HepG2 (cell line): Measurements from ENCODE around the gene BRMS1. TPM values are rescaled to one million over a fixed set of nuclear protein-coding genes. Genes with fewer than 3 reads are reported as not detected.

Experiments
- ATF3 ChIP-seq: sonication (generic); formaldehyde crosslinking; IDR thresholded peaks from 2 replicates; pipeline ENCODE4 v1.4.0; 2020; ENCODE audit warnings: missing genetic modification reagents
- CEBPZ ChIP-seq: IDR thresholded peaks from 2 replicates; pipeline ENCODE4 v1.6.1; 2012; ENCODE audit warnings: low read length, improper control_type of control experiment
- DR1 ChIP-seq: sonication (generic); formaldehyde crosslinking; IDR thresholded peaks from 2 replicates; pipeline ENCODE4 v1.8.0; 2021; ENCODE audit warnings: mild to moderate bottlenecking, missing genetic modification reagents, inconsistent platforms
- KMT2B ChIP-seq: IDR thresholded peaks from 2 replicates; pipeline ENCODE4 v1.6.1; 2016; ENCODE audit warnings: missing genetic modification reagents, missing compliant biosample characterization
- MLXIP ChIP-seq: sonication (generic); formaldehyde crosslinking; IDR thresholded peaks from 2 replicates; pipeline ENCODE4 v1.9.0; 2021; ENCODE audit warnings: missing genetic modification reagents, borderline replicate concordance
- NR0B2 ChIP-seq: sonication (generic); formaldehyde crosslinking; IDR thresholded peaks from 2 replicates; pipeline ENCODE4 v1.4.0; 2020; ENCODE audit warnings: mild to moderate bottlenecking, missing genetic modification reagents
- PHF20 ChIP-seq: sonication (generic); formaldehyde crosslinking; IDR thresholded peaks from 2 replicates; pipeline ENCODE4 v1.5.0; 2020; ENCODE audit warnings: mild to moderate bottlenecking, missing genetic modification reagents
- TFDP1 ChIP-seq: IDR thresholded peaks from 2 replicates; pipeline ENCODE4 v1.6.1; 2016; ENCODE audit warnings: missing compliant biosample characterization, missing genetic modification reagents, borderline replicate concordance
- ZBTB10 ChIP-seq: sonication (generic); formaldehyde crosslinking; IDR thresholded peaks from 2 replicates; pipeline ENCODE4 v1.4.0; 2020; ENCODE audit warnings: missing genetic modification reagents, borderline replicate concordance
- ZFP36 ChIP-seq: fragments of 150-350 bp; IDR thresholded peaks from 2 replicates; pipeline ENCODE4 v1.6.1; 2018; ENCODE audit warnings: borderline replicate concordance, low read length, low read depth; ENCODE audit not compliant: partially characterized antibody
- ZNF256 ChIP-seq: sonication (generic); formaldehyde crosslinking; conservative IDR thresholded peaks from 2 replicates; pipeline ENCODE4 v1.4.0; 2020; ENCODE audit warnings: missing genetic modification reagents
- ZNF737 ChIP-seq: sonication (generic); formaldehyde crosslinking; IDR thresholded peaks from 2 replicates; pipeline ENCODE4 v1.5.0; 2020; ENCODE audit warnings: missing genetic modification reagents, mild to moderate bottlenecking, borderline replicate concordance
- polyA plus RNA-seq, 8 experiments: library from polyadenylated mRNA; depleted of rRNA in 3 of 8; stranded (reverse) in 7 of 8; unstranded in 1 of 8; fragments of >200 nt; fragmentation: Illumina TruSeq in 4 of 8; extraction: Trizol in 4 of 8; gene quantifications; 2 replicates each; pipeline versions ENCODE4 v1.2.1 to v1.2.3, GENCODE V29; 2011 to 2016; ENCODE audit warnings: low read depth in 4 of 8, missing spikeins in 1 of 8, mixed read lengths in 1 of 8; ENCODE audit not compliant: insufficient read depth in 1 of 8
- total RNA-seq, 5 experiments: library from RNA; depleted of rRNA; stranded (reverse); fragments of >200 nt; fragmentation: Illumina TruSeq; extraction: Trizol; gene quantifications; 2 replicates each; pipeline ENCODE4 v1.2.3, GENCODE V29; 2016; ENCODE audit warnings: low read depth in 1 of 5

The BRMS1 gene
- total and polyA plus RNA-seq, 2 of the 13 experiments (the other 11 are each of a cell fraction or from before 2014, with no cell fraction given) = 15.8 to 55.7 TPM

- peak; percentile 51; the same call in 1 of the 2 replicates for TF ChIP-seq MLXIP (CRISPR knock-in tag)
- TF ChIP-seq ZBTB10 (CRISPR knock-in tag) = peak; percentile 71
- TF ChIP-seq PHF20 = peak; percentile 1; the same call in 1 of the 2 replicates
- peak; percentile 11; the same call in 1 of the 2 replicates for TF ChIP-seq DR1
- TF ChIP-seq ZFP36 = no peak
- peak; percentile 25; the same call in 1 of the 2 replicates for TF ChIP-seq ZNF256 (CRISPR knock-in tag)
- peak; percentile 58; the same call in 1 of the 2 replicates for TF ChIP-seq NR0B2 (CRISPR knock-in tag)
- TF ChIP-seq ZNF737 (CRISPR knock-in tag) = 0 out of 2 replicates have a peak, but pooled peaks have one; percentile 57
- no peak for TF ChIP-seq CEBPZ
- TF ChIP-seq KMT2B = no peak; the same call in none of the 2 replicates
- TF ChIP-seq TFDP1 = no peak
- TF ChIP-seq ATF3 = no peak
Measured at GRCh38 chr11:66289548-66290329, 55.2 kb downstream of the BRMS1 start (continued).
